CD14-positive monocyte (primary cell): ENCODE data around the gene PRAMEF2. TPM values are rescaled to one million over a fixed set of nuclear protein-coding genes. Genes with fewer than 3 reads are reported as not detected.
A peak's percentile ranks its signal among the peaks of the same experiment; 100 is the strongest.
"Not testable (repeated sequence)": the region's sequence is repeated elsewhere in the genome, so short reads cannot be mapped to it uniquely, and the experiment has no call there.

ENCODE experiments used
- DNase-seq, 3 donors: peaks; one replicate each; pipeline ENCODE4 v3.0.0-alpha.2; 2011 to 2022
- H2AFZ ChIP-seq: 2 replicates; pipeline ENCODE4 v1.6.0; 2012; ENCODE audit warnings: mild to moderate bottlenecking, low read depth, low read length, inconsistent platforms; ENCODE audit not compliant: insufficient read depth, poor library complexity, severe bottlenecking
- H3K27ac ChIP-seq, 2 donors: 1 replicate in 1 of 2; 2 replicates in 1 of 2; pipeline ENCODE4 v1.5.1; 2012 to 2013; ENCODE audit warnings: low read length in 2 of 2, control low read depth in 1 of 2, inconsistent platforms in 1 of 2, low read depth in 1 of 2, mild to moderate bottlenecking in 1 of 2
- H3K27me3 ChIP-seq, 2 donors: one replicate each; pipeline versions ENCODE4 v1.6.0 to v1.6.1; 2011 to 2013; ENCODE audit warnings: low read length in 2 of 2; ENCODE audit not compliant: control insufficient read depth in 2 of 2, insufficient read depth in 2 of 2
- H3K36me3 ChIP-seq, 2 donors: replicated peaks in 1 of 2; 1 replicate in 1 of 2; 2 replicates in 1 of 2; pipeline versions ENCODE4 v1.5.1 to v1.6.1; 2012 to 2013; ENCODE audit warnings: low read length in 2 of 2, control low read depth in 1 of 2, inconsistent platforms in 1 of 2, mild to moderate bottlenecking in 1 of 2; ENCODE audit not compliant: insufficient read depth in 2 of 2, control insufficient read depth in 1 of 2
- H3K4me1 ChIP-seq, 2 donors: 1 replicate in 1 of 2; 2 replicates in 1 of 2; pipeline versions ENCODE4 v1.5.1 to v1.6.1; 2012 to 2013; ENCODE audit warnings: low read length in 2 of 2, control low read depth in 1 of 2, inconsistent platforms in 1 of 2, mild to moderate bottlenecking in 1 of 2, moderate library complexity in 1 of 2; ENCODE audit not compliant: insufficient read depth in 2 of 2, control insufficient read depth in 1 of 2
- H3K4me2 ChIP-seq: replicated peaks from 2 replicates; pipeline ENCODE3; 2012; ENCODE audit warnings: low read length, moderate library complexity, mild to moderate bottlenecking; ENCODE audit not compliant: poor library complexity, severe bottlenecking; ENCODE audit errors: extremely low read depth
- H3K4me3 ChIP-seq, 3 experiments: fragments of 200-600 bp in 1 of 3; sonication (generic) in 1 of 3; replicated peaks in 1 of 3; 1 replicate in 2 of 3; 2 replicates in 1 of 3; pipeline ENCODE4 v1.5.1; 2011 to 2013; ENCODE audit warnings: low read length in 3 of 3, mild to moderate bottlenecking in 3 of 3, control low read depth in 2 of 3, low read depth in 2 of 3, inconsistent platforms in 1 of 3, moderate library complexity in 1 of 3
- H3K79me2 ChIP-seq: 2 replicates; pipeline ENCODE4 v1.6.0; 2012; ENCODE audit warnings: mild to moderate bottlenecking, control low read depth, inconsistent platforms, low read length, moderate library complexity; ENCODE audit not compliant: insufficient read depth
- H3K9ac ChIP-seq: 2 replicates; pipeline ENCODE4 v1.6.0; 2017; ENCODE audit warnings: low read length, mild to moderate bottlenecking; ENCODE audit not compliant: insufficient read depth, poor library complexity, severe bottlenecking
- H3K9me3 ChIP-seq, 2 donors: replicated peaks in 1 of 2; 1 replicate in 1 of 2; 2 replicates in 1 of 2; pipeline versions ENCODE4 v1.5.1 to v1.6.1; 2012 to 2013; ENCODE audit warnings: low read length in 2 of 2, control low read depth in 1 of 2; ENCODE audit not compliant: control insufficient read depth in 1 of 2, insufficient read depth in 1 of 2
- H4K20me1 ChIP-seq: 2 replicates; pipeline ENCODE4 v1.6.0; 2012; ENCODE audit warnings: mild to moderate bottlenecking, low read length, control low read depth, moderate library complexity; ENCODE audit not compliant: insufficient read depth
- H3K27ac Mint-ChIP-seq, 7 donors: one replicate each; pipeline ENCODE4 v1.8.0; 2020; ENCODE audit warnings: mild to moderate bottlenecking in 7 of 7, mixed read lengths in 7 of 7, moderate library complexity in 6 of 7, inconsistent platforms in 2 of 7
- H3K27me3 Mint-ChIP-seq, 3 donors: one replicate each; pipeline ENCODE4 v1.8.0; 2021 to 2022; ENCODE audit warnings: low read depth in 3 of 3, mild to moderate bottlenecking in 3 of 3, mixed read lengths in 3 of 3, moderate library complexity in 3 of 3, inconsistent platforms in 1 of 3
- H3K36me3 Mint-ChIP-seq, 2 donors: one replicate each; pipeline ENCODE4 v1.8.0; 2020; ENCODE audit warnings: mixed read lengths in 2 of 2, inconsistent platforms in 1 of 2, mild to moderate bottlenecking in 1 of 2
- H3K4me1 Mint-ChIP-seq: one replicate; pipeline ENCODE4 v1.8.0; 2020; ENCODE audit warnings: mild to moderate bottlenecking, mixed read lengths
- H3K4me3 Mint-ChIP-seq, 2 donors: one replicate each; pipeline ENCODE4 v1.8.0; 2020; ENCODE audit warnings: mild to moderate bottlenecking in 2 of 2, mixed read lengths in 2 of 2, moderate library complexity in 1 of 2
- H3K9me3 Mint-ChIP-seq, 7 donors: one replicate each; pipeline ENCODE4 v1.8.0; 2020 to 2022; ENCODE audit warnings: mixed read lengths in 7 of 7, mild to moderate bottlenecking in 6 of 7, moderate library complexity in 6 of 7, inconsistent platforms in 2 of 7
- WGBS: methylation state at CpG from one replicate; pipeline ENCODE4 v1.1.5; 2013; ENCODE audit warnings: missing lambda C conversion rate; ENCODE audit not compliant: insufficient coverage; 5-methylcytosine and 5-hydroxymethylcytosine counted together
- intact Hi-C, 2 donors: fragments of 100-400 bp; cut with micrococcal nuclease; formaldehyde crosslinking; loops; one replicate each; pipeline versions ENCODE4 v1.15.0 to v1.15.1; 2023
- polyA plus RNA-seq, 3 donors: library from polyadenylated mRNA; depleted of rRNA in 1 of 3; unstranded in 2 of 3; stranded (reverse) in 1 of 3; fragments of 300-500 nt in 2 of 3; fragments of >200 nt in 1 of 3; fragmentation: Illumina TruSeq in 2 of 3; gene quantifications; 1 replicate in 2 of 3; 2 replicates in 1 of 3; pipeline ENCODE4 v1.2.3, GENCODE V29; 2012 to 2021

PRAMEF2 gene
- polyA plus RNA-seq, 3 donors: not detected

DNA sequence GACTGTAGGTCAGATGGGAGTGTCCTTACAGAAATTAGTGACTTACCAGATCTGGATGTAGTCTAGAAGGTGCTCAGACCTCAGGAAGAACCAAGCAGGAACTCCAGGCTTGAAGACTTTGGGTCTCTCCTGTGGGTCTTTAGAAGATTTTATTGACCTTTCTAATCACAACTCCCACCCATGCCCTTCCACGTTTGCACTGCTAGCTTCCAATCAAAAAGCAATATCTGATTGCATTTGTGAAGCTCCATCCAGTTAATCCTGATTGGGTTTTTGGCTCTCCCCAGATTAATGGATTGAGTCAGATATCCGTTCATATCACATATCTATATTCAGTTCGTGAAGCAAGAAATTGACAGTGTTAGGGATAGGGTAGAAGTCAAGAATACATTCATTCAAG lies 25.6 kb upstream of the PRAMEF2 start, which contains the start of gene PRAMEF11:
PRAMEF11 (minus strand) TSS at position 101 of the 400 bp plus-strand sequence. CDS start 2,621 bp downstream, outside the sequence.
- DNase-seq, H3K9me3 ChIP-seq, H3K36me3 ChIP-seq, H3K27me3 ChIP-seq, H2AFZ ChIP-seq, H3K27ac Mint-ChIP-seq, H3K4me1 ChIP-seq, H3K36me3 Mint-ChIP-seq, H3K27ac ChIP-seq, H3K27me3 Mint-ChIP-seq, H4K20me1 ChIP-seq, H3K9ac ChIP-seq, H3K4me3 ChIP-seq, H3K9me3 Mint-ChIP-seq, H3K79me2 ChIP-seq, H3K4me2 ChIP-seq, intact Hi-C loops, H3K4me1 Mint-ChIP-seq: not testable (repeated sequence)
- no CpG with 5 or more reads among the region's 3 CpGs for WGBS
- peak within 1 kb of the TSS in 1 of 2 donors; percentile 4 for H3K4me3 Mint-ChIP-seq

GRCh38 chr1:12833251-12833650 lies 23.6 kb upstream of the PRAMEF2 start:
- H3K4me1 ChIP-seq, H3K27ac ChIP-seq, H3K4me2 ChIP-seq, H3K79me2 ChIP-seq, H3K36me3 ChIP-seq, H3K9me3 Mint-ChIP-seq, intact Hi-C loops, H3K36me3 Mint-ChIP-seq, H2AFZ ChIP-seq, H3K9me3 ChIP-seq, H3K27me3 Mint-ChIP-seq, DNase-seq, H3K27me3 ChIP-seq, H3K4me1 Mint-ChIP-seq, H4K20me1 ChIP-seq, H3K27ac Mint-ChIP-seq, H3K4me3 Mint-ChIP-seq, H3K9ac ChIP-seq, H3K4me3 ChIP-seq: not testable (repeated sequence)
- no CpG with 5 or more reads among the region's 2 CpGs for WGBS

DNA sequence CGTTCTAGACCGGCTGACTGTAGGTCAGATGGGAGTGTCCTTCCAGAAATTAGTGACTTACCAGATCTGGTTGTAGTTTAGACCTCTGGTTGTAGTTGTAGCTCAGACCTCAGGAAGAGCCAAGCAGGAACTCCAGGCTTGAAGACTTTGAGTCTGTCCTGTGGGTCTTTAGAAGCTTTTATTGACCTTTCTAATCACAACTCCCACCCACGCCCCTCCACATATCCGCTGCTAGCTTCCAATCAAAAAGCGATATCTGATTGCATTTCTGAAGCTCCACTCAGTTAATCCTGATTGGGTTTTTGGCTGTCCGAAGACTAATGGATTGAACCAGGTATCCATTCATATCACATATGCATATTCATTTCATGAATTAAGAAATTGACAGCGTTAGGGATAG lies 8.3 kb upstream of the PRAMEF2 start, which contains the start of gene HNRNPCL1:
HNRNPCL1 (minus strand) TSS at position 101 of the 400 bp plus-strand sequence. CDS start 431 bp downstream, outside the sequence.
- H3K4me1 ChIP-seq, H3K27ac Mint-ChIP-seq, H3K79me2 ChIP-seq, H3K27me3 Mint-ChIP-seq, H4K20me1 ChIP-seq, H3K4me3 ChIP-seq, H3K36me3 Mint-ChIP-seq, H3K27ac ChIP-seq, intact Hi-C loops, H3K36me3 ChIP-seq, H3K4me2 ChIP-seq, H2AFZ ChIP-seq, H3K4me3 Mint-ChIP-seq, DNase-seq, H3K9me3 ChIP-seq, H3K4me1 Mint-ChIP-seq, H3K27me3 ChIP-seq, H3K9ac ChIP-seq: not testable (repeated sequence)
- peaks cover 2 to 13% (median 10%) of the 10 kb centered on the region in 7 donors for H3K9me3 Mint-ChIP-seq
- WGBS: 100% methylated on average over 2 of the region's 7 CpGs
